ENCODE measurements around the gene CD40.

Gene CD40

GRCh38 chr20:46117704-46118467, at the start of gene CD40:
Gene CD40 (plus strand): TSS chr20:46118314. CDS start chr20:46118344, 30 bp downstream.
- H3K4me3 ChIP-seq (ENCODE audit: low read length): peak within 1 kb of the TSS; percentile 51
- peak; percentile 72 for DNase-seq (ENCODE audit: low read depth)
- no peak for TF ChIP-seq CTCF (IDR thresholded peaks at IDR 0.05; ENCODE audit: insufficient read depth, low read depth, low read length, missing control alignments)

DNA sequence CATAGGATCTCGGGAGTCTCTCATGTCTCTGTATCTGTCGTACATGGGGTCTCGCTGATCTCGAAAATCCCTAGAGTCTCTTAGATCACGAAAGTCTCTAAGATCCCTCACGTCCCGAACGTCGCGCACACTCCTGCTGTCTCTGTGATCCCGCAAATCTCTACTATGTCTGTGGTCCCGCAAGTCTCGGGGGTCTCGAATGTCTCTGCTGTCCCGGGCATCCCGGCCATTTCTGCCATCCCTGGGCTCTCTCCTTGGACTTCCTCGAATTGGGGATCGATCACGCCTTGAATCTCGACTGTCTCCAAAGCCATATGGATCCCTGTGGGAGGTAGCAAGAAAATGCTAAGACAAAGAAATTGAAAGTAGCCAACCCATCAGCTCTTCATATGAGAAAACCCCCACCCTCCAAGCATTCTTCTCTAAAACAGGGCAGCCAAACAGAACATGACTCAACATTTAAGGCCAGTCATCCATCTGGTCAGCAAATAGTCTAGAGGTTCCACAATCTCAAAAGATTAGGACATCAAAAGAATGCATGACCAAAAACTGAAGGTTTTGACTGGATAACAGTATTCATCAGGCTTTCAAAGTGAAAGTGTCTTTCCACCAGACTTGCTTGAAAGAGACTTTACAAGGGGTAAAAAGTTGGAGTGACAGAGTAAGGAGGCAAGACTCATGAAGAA, 47.8 kb upstream of the CD40 start:
- no peak for DNase-seq (ENCODE audit: low read depth)
- no peak overlapping the region for H3K4me3 ChIP-seq (ENCODE audit: low read length)
- TF ChIP-seq CTCF (IDR thresholded peaks at IDR 0.05; ENCODE audit: insufficient read depth, low read depth, low read length, missing control alignments): no peak

- DNase-seq (ENCODE audit: low read depth): no peak
- no peak overlapping the region for H3K4me3 ChIP-seq (ENCODE audit: low read length)
- no peak for TF ChIP-seq CTCF (IDR thresholded peaks at IDR 0.05; ENCODE audit: insufficient read depth, low read depth, low read length, missing control alignments)
Measured at GRCh38 chr20:46071573-46071972, 46.5 kb upstream of the CD40 start.

GRCh38 chr20:46073024-46073423, 45.1 kb upstream of the CD40 start:
- TF ChIP-seq CTCF (IDR thresholded peaks at IDR 0.05; ENCODE audit: insufficient read depth, low read depth, low read length, missing control alignments): no peak
- no peak for DNase-seq (ENCODE audit: low read depth)
- H3K4me3 ChIP-seq (ENCODE audit: low read length): no peak overlapping the region

DNA sequence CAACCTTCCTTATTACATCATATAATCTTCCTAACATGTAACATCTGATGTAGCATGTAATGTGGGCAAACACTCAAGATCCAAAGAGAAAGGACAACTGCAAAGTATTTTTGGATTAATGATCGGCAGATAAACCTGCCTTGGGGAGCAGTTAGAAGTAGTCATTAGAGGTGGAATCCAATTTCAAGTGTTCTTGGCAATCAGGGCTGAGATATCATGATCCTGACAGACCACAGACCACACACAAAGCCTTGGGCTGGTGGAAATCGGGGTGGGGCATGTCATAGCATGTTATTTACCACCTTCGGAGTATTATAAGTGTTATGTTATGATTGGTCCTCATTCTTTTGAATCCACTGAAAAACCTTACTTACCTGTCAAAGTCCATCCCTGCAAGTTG, 44.7 kb upstream of the CD40 start:
- H3K4me3 ChIP-seq (ENCODE audit: low read length): no peak overlapping the region
- no peak for TF ChIP-seq CTCF (IDR thresholded peaks at IDR 0.05; ENCODE audit: insufficient read depth, low read depth, low read length, missing control alignments)
- DNase-seq (ENCODE audit: low read depth): peak; percentile 63

- no peak overlapping the region for H3K4me3 ChIP-seq (ENCODE audit: low read length)
- DNase-seq (ENCODE audit: low read depth): no peak
- TF ChIP-seq CTCF (IDR thresholded peaks at IDR 0.05; ENCODE audit: insufficient read depth, low read depth, low read length, missing control alignments): no peak
Measured at GRCh38 chr20:46074006-46074405, 44.1 kb upstream of the CD40 start.

Data from epithelial cell of esophagus (primary cell).